ENCODE results near the gene ERMN. TPM values are rescaled to one million over a fixed set of nuclear protein-coding genes. Genes with fewer than 3 reads are reported as not detected.

The ERMN gene
- total and polyA plus RNA-seq, 8 donors, result 0.06 to 0.37 (median 0.23) TPM; not detected in 1

GRCh38 chr2:157296958-157297357, 28.7 kb downstream of the ERMN start:
- intact Hi-C loops (cut with DNase I), result no loop called here
- Histone ChIP-seq H3K36me3 (no peaks in the 10 kb centered on the region), H3K4me1 (no peaks in the 10 kb centered on the region), H3K4me3 (no peak overlapping the region), H3K27ac (no peak overlapping the region), H3K27me3 (no peaks in the 10 kb centered on the region), H3K9me3 (no peaks in the 10 kb centered on the region)
- TF ChIP-seq CTCF (IDR thresholded peaks at IDR 0.05), result no peak
- DNase-seq, result peak in 1 of 4 donors; percentile 17
- ATAC-seq, result no peak

- no peaks in the 10 kb centered on the region for H3K36me3 ChIP-seq
- no peaks in the 10 kb centered on the region for H3K9me3 ChIP-seq
- no peak for TF ChIP-seq CTCF (IDR thresholded peaks at IDR 0.05)
- ATAC-seq (no peak), DNase-seq (peak in 2 of 4 donors; percentile 50 to 51)
- intact Hi-C loops (cut with DNase I), result no loop called here
- no peak overlapping the region for H3K4me3 ChIP-seq
- no peak overlapping the region for H3K27ac ChIP-seq
- no peaks in the 10 kb centered on the region for H3K4me1 ChIP-seq
- no peaks in the 10 kb centered on the region for H3K27me3 ChIP-seq
These were observed 29.1 kb downstream of the ERMN start for GRCh38 chr2:157296490-157296889.

- Histone ChIP-seq H3K9me3 (no peaks in the 10 kb centered on the region), H3K27ac (no peak overlapping the region), H3K4me1 (peaks cover 2 to 6% of the 10 kb centered on the region in 2 donors), H3K36me3 (no peaks in the 10 kb centered on the region), H3K27me3 (no peaks in the 10 kb centered on the region), H3K4me3 (no peak overlapping the region)
- no peak for TF ChIP-seq CTCF (IDR thresholded peaks at IDR 0.05)
- ATAC-seq (no peak), DNase-seq (peak in 1 of 4 donors; percentile 3)
- intact Hi-C loops (cut with DNase I), result no loop called here
These were observed 32.8 kb downstream of the ERMN start for GRCh38 chr2:157292853-157293252.

GRCh38 chr2:157291018-157291417, 34.6 kb downstream of the ERMN start:
- no peak overlapping the region for H3K4me3 ChIP-seq
- peaks cover 2 to 6% of the 10 kb centered on the region in 2 donors for H3K4me1 ChIP-seq
- intact Hi-C loops (cut with DNase I), result no loop called here
- TF ChIP-seq CTCF (IDR thresholded peaks at IDR 0.05), result no peak
- no peaks in the 10 kb centered on the region for H3K9me3 ChIP-seq
- no peaks in the 10 kb centered on the region for H3K27me3 ChIP-seq
- no peaks in the 10 kb centered on the region for H3K36me3 ChIP-seq
- ATAC-seq (peak; percentile 83), DNase-seq (no peak)
- no peak overlapping the region for H3K27ac ChIP-seq

- Histone ChIP-seq H3K27me3 (no peaks in the 10 kb centered on the region), H3K9me3 (no peaks in the 10 kb centered on the region), H3K4me1 (peaks cover 2 to 6% of the 10 kb centered on the region in 2 donors), H3K27ac (no peak overlapping the region), H3K4me3 (no peak overlapping the region), H3K36me3 (no peaks in the 10 kb centered on the region)
- no peak for TF ChIP-seq CTCF (IDR thresholded peaks at IDR 0.05)
- no peak for ATAC-seq
- intact Hi-C loops (cut with DNase I), result no loop called here
- DNase-seq, result no peak
These were observed 35.1 kb downstream of the ERMN start for GRCh38 chr2:157290525-157290924.
